Natural killer cell treated with Interleukin-12 subunit alpha and Interleukin-12 subunit beta and Interleukin-15 and Interleukin-18, amount 100 ng/mL, for 72 hours (primary cell): ENCODE results near the gene AK1. TPM values are rescaled to one million over a fixed set of nuclear protein-coding genes. Genes with fewer than 3 reads are reported as not detected.
"Not testable (repeated sequence)": the region's sequence is repeated elsewhere in the genome, so short reads cannot be mapped to it uniquely, and the experiment has no call there.

Experiments used
- ATAC-seq, 2 donors: fragments of 150-1000 bp; cut with Tn5 transposase in 1 of 2; sonication (Bioruptor Pico), chemical (Tn5 transposase) in 1 of 2; 2 replicates each; pipeline ENCODE4 v1.10.0; 2021
- DNase-seq: peaks from one replicate; pipeline ENCODE4 v3.0.0; 2022; ENCODE audit warnings: low spot score
- H3K27ac Mint-ChIP-seq, 2 donors: 1 replicate in 1 of 2; 2 replicates in 1 of 2; pipeline ENCODE4 v1.8.0; 2022; ENCODE audit warnings: mixed read lengths in 2 of 2, mild to moderate bottlenecking in 1 of 2, moderate library complexity in 1 of 2
- H3K27me3 Mint-ChIP-seq, 2 donors: 1 replicate in 1 of 2; 2 replicates in 1 of 2; pipeline ENCODE4 v1.8.0; 2022; ENCODE audit warnings: mixed read lengths in 2 of 2
- H3K36me3 Mint-ChIP-seq: one replicate; pipeline ENCODE4 v1.8.0; 2022; ENCODE audit warnings: mixed read lengths
- H3K4me1 Mint-ChIP-seq, 2 donors: 1 replicate in 1 of 2; 2 replicates in 1 of 2; pipeline ENCODE4 v1.8.0; 2022; ENCODE audit warnings: low read depth in 2 of 2, mixed read lengths in 2 of 2, mild to moderate bottlenecking in 1 of 2
- H3K4me3 Mint-ChIP-seq: one replicate; pipeline ENCODE4 v1.8.0; 2022; ENCODE audit warnings: mixed read lengths
- H3K9me3 Mint-ChIP-seq: 2 replicates; pipeline ENCODE4 v1.8.0; 2022; ENCODE audit warnings: mixed read lengths
- total RNA-seq, 2 donors: library from RNA; stranded (reverse); gene quantifications; one replicate each; pipeline ENCODE4 v1.2.3, GENCODE V29; 2022

Gene AK1
- total RNA-seq, 2 donors from 2014 or later: 11.5 to 13.0 TPM

DNA sequence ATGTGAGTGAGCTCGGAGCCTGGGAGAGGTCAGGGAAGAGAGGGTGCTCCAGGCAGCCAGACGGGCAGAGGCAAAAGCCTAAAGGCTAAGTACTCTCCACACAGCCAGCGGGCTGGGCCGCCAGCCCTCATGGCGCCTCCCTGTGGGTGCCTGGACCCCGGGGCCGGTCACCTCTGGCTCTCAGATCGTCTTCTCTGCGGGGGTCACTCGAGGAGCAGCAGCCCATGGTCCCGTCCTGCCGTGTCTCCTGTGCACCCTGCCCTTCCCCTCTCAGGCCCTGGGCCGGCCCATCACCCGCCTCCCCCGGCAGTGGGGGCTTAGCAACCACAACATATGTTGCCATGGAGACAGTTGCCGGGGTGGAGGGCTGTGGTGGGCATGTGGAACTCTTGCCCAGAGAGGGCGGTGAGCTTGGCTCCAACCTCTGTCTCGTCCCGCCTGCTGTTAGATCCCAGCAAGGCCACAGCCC is 4.2 kb downstream of the AK1 start:
- Mint-ChIP-seq H3K27ac (no peak overlapping the region), H3K4me3 (no peak overlapping the region), H3K27me3 (no peaks in the 10 kb centered on the region), H3K4me1 (peaks cover 3 to 6% of the 10 kb centered on the region in 2 donors), H3K9me3 (no peaks in the 10 kb centered on the region), H3K36me3 (no peaks in the 10 kb centered on the region)
- DNase-seq: peak; percentile 57
- no peak for ATAC-seq

DNA sequence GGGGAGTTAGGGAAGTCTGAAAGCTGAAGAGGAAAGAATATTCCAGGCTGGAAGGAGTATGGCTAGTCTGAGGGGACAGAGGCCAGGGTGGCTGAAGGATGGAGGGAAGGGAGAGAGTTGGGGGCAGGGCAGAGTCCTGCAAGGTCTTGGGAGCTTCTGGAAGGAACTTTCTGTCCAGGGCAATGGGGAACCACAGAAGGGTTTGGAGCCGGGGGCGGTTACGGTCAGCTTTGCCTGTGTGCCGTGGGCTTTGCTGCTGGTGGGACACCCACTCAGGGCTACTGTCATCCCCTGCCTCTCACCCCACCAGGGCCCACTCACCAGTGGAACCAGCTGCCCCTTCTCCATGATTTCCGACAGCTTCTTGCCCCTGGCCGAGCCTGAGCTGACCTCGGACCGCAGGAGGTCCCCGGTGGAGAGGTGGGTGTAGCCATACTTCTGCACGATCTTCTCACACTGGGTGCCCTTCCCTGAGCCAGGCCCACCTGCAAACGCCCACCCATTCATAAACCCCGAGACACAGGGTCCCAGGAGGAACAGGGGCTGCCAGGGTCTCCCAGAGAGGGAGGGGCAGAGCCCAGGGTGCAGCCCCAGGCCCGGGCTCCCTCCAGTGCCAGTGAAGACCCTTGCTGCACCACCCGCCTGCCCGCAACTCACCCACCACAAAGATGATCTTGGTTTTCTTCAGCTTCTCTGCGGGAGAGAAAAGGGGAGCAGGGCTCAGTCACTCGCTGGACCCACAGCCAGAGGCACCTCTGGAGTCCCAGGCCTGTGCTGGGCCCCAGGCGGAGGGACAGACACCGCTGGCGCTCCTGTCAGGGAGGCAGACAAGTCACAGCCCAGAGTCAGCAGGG is 4.9 kb downstream of the AK1 start:
- Mint-ChIP-seq H3K27me3 (no peaks in the 10 kb centered on the region), H3K4me1 (no peaks in the 10 kb centered on the region), H3K4me3 (no peak overlapping the region), H3K36me3 (no peaks in the 10 kb centered on the region), H3K9me3 (no peaks in the 10 kb centered on the region), H3K27ac (no peak overlapping the region)
- ATAC-seq (no peak), DNase-seq (peak; percentile 53)

- no peak overlapping the region for H3K27ac Mint-ChIP-seq
- H3K27me3 Mint-ChIP-seq: no peaks in the 10 kb centered on the region
- DNase-seq: peak; percentile 49
- H3K9me3 Mint-ChIP-seq: no peaks in the 10 kb centered on the region
- no peak for ATAC-seq
- no peaks in the 10 kb centered on the region for H3K36me3 Mint-ChIP-seq
- H3K4me3 Mint-ChIP-seq: no peak overlapping the region
- H3K4me1 Mint-ChIP-seq: no peaks in the 10 kb centered on the region
Observed at GRCh38 chr9:127871531-127871930, 5.9 kb downstream of the AK1 start.

DNA sequence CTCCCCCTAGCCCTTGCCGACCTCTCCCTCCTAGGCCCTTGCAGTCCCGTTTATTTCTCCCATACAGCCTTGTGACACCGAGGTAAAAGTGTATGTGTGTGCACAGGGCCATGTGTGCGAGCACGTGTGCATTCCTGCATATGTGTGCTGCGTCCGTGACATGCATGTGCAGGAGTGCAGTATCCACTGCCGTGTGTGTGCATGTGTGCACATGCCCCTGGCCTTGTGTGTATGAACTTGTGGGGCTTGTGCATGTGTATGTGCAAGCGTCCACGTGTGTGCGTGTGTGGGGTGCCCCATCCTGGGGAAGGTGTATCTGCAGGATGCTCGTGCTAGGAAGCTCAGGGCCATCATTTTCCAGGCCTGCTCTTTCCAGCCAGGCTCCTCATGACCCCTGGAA is 6.6 kb downstream of the AK1 start:
- no peaks in the 10 kb centered on the region for H3K36me3 Mint-ChIP-seq
- no peak overlapping the region for H3K4me3 Mint-ChIP-seq
- no peaks in the 10 kb centered on the region for H3K27me3 Mint-ChIP-seq
- H3K27ac Mint-ChIP-seq: no peak overlapping the region
- H3K9me3 Mint-ChIP-seq: no peaks in the 10 kb centered on the region
- ATAC-seq: no peak
- DNase-seq: peak; percentile 41
- peaks cover 1% of the 10 kb centered on the region in 2 donors for H3K4me1 Mint-ChIP-seq

GRCh38 chr9:127870153-127870491 is 7.4 kb downstream of the AK1 start:
- H3K27me3 Mint-ChIP-seq, H3K36me3 Mint-ChIP-seq, DNase-seq, ATAC-seq, H3K27ac Mint-ChIP-seq, H3K4me3 Mint-ChIP-seq, H3K9me3 Mint-ChIP-seq, H3K4me1 Mint-ChIP-seq: not testable (repeated sequence)

GRCh38 chr9:127869310-127870152 is 7.9 kb downstream of the AK1 start:
- peak; percentile 86 to 91 for ATAC-seq
- peaks cover 11 to 13% of the 10 kb centered on the region in 2 donors for H3K4me1 Mint-ChIP-seq

GRCh38 chr9:127868278-127868902 is 9.1 kb downstream of the AK1 start:
- no peaks in the 10 kb centered on the region for H3K27me3 Mint-ChIP-seq
- H3K4me1 Mint-ChIP-seq: peaks cover 11 to 13% of the 10 kb centered on the region in 2 donors
- no peaks in the 10 kb centered on the region for H3K36me3 Mint-ChIP-seq
- no peak overlapping the region for H3K27ac Mint-ChIP-seq
- DNase-seq: no peak
- no peak overlapping the region for H3K4me3 Mint-ChIP-seq
- H3K9me3 Mint-ChIP-seq: no peaks in the 10 kb centered on the region
- no peak for ATAC-seq

More at GRCh38 chr9:127869310-127870152, 7.9 kb downstream of the AK1 start:
- Mint-ChIP-seq H3K9me3 (no peaks in the 10 kb centered on the region), H3K27ac (no peak overlapping the region), H3K4me3 (no peak overlapping the region), H3K36me3 (no peaks in the 10 kb centered on the region), H3K27me3 (no peaks in the 10 kb centered on the region)
- peak; percentile 91 for DNase-seq

DNA sequence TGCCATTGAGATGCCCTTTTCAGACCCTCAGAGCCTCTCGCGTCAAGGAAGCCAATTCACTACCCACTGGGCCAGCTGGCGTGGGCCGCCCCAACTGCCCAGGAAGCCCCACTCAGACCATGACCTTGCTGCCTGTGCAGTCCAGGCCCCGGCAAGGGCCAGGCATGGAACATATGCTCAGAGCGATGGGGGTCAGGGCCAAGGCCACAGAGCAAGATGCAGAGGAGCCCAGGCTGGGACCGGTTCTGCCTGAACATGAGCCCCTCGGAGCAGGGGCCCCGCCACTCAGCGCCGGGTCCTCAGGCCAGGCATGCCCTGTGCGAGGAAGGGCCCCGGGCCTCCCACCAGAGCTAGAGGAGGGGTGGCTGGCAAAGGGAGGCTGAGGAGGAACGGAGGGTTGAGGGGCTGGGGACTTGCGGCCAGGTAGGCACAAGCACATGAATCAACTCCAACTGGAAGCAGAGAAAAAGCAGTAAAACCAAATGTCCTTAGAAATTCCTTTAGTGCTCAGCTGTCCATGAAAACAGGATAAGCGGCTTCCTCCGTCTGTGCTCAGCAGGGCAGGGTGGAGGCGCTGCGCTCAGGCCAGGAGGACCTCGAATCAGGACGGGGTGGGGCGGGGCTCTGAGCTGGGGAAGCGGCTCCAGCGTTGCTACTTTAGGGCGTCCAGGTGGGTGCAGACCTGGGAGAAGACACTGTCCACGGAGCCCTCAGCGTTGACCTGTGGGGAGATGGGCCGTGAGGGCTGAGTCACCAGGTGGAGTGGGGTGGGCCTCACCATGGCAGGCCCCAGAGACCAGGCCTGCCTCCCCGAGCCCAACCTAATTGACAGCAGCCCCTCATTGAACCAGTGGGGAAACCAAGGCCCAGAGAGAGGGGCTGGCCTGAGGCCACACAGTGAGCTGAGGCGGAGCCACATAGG is 9.9 kb downstream of the AK1 start:
- no peaks in the 10 kb centered on the region for H3K36me3 Mint-ChIP-seq
- DNase-seq: peak; percentile 60
- ATAC-seq: no peak
- no peak overlapping the region for H3K27ac Mint-ChIP-seq
- no peaks in the 10 kb centered on the region for H3K27me3 Mint-ChIP-seq
- H3K4me1 Mint-ChIP-seq: peaks cover 17 to 19% of the 10 kb centered on the region in 2 donors
- H3K9me3 Mint-ChIP-seq: no peaks in the 10 kb centered on the region
- H3K4me3 Mint-ChIP-seq: no peak overlapping the region

DNA sequence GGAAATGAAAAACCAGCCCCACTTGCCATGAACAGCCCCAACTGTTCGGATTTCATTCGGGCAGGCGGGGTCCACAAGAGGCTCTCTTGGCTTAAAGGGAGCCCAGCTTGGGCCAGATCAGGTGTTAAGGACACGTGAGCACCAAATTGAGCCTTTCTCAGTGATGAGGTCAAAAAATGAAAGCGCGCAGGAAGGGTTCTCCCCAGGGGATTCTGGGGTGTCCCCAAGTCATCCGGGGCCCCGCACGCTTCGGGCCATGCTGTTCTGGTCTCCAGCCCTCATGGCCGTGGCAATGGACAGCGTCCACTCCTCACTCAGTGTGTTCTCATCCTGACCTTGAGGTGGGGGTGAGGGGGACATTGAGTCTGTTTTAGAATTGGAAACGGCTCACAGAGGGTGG is 10.9 kb downstream of the AK1 start:
- peaks cover 18 to 27% of the 10 kb centered on the region in 2 donors for H3K4me1 Mint-ChIP-seq

GRCh38 chr9:127865645-127866464 is 11.6 kb downstream of the AK1 start:
- no peaks in the 10 kb centered on the region for H3K27me3 Mint-ChIP-seq
- H3K4me3 Mint-ChIP-seq: no peak overlapping the region
- peak; percentile 39 for DNase-seq
- H3K9me3 Mint-ChIP-seq: no peaks in the 10 kb centered on the region
- peak overlapping the region; percentile 0 to 38 for H3K27ac Mint-ChIP-seq
- peaks cover 21 to 34% of the 10 kb centered on the region in 2 donors for H3K4me1 Mint-ChIP-seq
- H3K36me3 Mint-ChIP-seq: no peaks in the 10 kb centered on the region
- no peak for ATAC-seq

More for the DNA sequence above, 10.9 kb downstream of the AK1 start:
- Mint-ChIP-seq H3K36me3 (no peaks in the 10 kb centered on the region), H3K9me3 (no peaks in the 10 kb centered on the region), H3K27me3 (no peaks in the 10 kb centered on the region), H3K4me3 (no peak overlapping the region), H3K27ac (no peak overlapping the region)
- peak; percentile 44 for DNase-seq
- no peak for ATAC-seq

GRCh38 chr9:127863191-127863621 is 14.3 kb downstream of the AK1 start:
- peak overlapping the region; percentile 87 to 94 for H3K27ac Mint-ChIP-seq
- ATAC-seq (no peak), DNase-seq (no peak)
- peaks cover 28 to 39% of the 10 kb centered on the region in 2 donors for H3K4me1 Mint-ChIP-seq
- no peak overlapping the region for H3K4me3 Mint-ChIP-seq
- no peaks in the 10 kb centered on the region for H3K36me3 Mint-ChIP-seq
- no peaks in the 10 kb centered on the region for H3K27me3 Mint-ChIP-seq
- H3K9me3 Mint-ChIP-seq: no peaks in the 10 kb centered on the region
